Bone marrow (tissue), 2 donors: ENCODE measurements around the gene ERC2.

Source experiments
- DNase-seq, 2 donors: peaks; one replicate each; lab custom pipeline; 2025; lab: John Stamatoyannopoulos, UW

ERC2 gene

GRCh38 chr3:55929154-55929869, 539.0 kb downstream of the ERC2 start:
- no peak for DNase-seq

GRCh38 chr3:55923626-55924025, 544.6 kb downstream of the ERC2 start:
- DNase-seq: no peak

- DNase-seq: no peak
These were observed 545.1 kb downstream of the ERC2 start for GRCh38 chr3:55923207-55923606.

GRCh38 chr3:55912880-55913279, 555.4 kb downstream of the ERC2 start:
- no peak for DNase-seq

GRCh38 chr3:55911266-55911665, 557.0 kb downstream of the ERC2 start:
- DNase-seq: no peak

- DNase-seq: no peak
These were observed 557.7 kb downstream of the ERC2 start for GRCh38 chr3:55910543-55910942.

GRCh38 chr3:55909373-55909772, 558.9 kb downstream of the ERC2 start:
- DNase-seq: no peak

- no peak for DNase-seq
These were observed 560.7 kb downstream of the ERC2 start for GRCh38 chr3:55907616-55908015.

- DNase-seq: no peak
These were observed 561.4 kb downstream of the ERC2 start for GRCh38 chr3:55906896-55907295.

- no peak for DNase-seq
These were observed 563.6 kb downstream of the ERC2 start for GRCh38 chr3:55904716-55905115.

GRCh38 chr3:55903680-55904079, 564.6 kb downstream of the ERC2 start:
- no peak for DNase-seq

- DNase-seq: no peak
These were observed 565.9 kb downstream of the ERC2 start for GRCh38 chr3:55902221-55902900.

GRCh38 chr3:55899887-55900286, 568.4 kb downstream of the ERC2 start:
- DNase-seq: no peak

- no peak for DNase-seq
These were observed 570.6 kb downstream of the ERC2 start for GRCh38 chr3:55897573-55898224.

- no peak for DNase-seq
These were observed 572.2 kb downstream of the ERC2 start for GRCh38 chr3:55895897-55896566.

- no peak for DNase-seq
These were observed 573.7 kb downstream of the ERC2 start for GRCh38 chr3:55894605-55895004.

GRCh38 chr3:55893045-55893664, 575.1 kb downstream of the ERC2 start:
- DNase-seq: no peak

- no peak for DNase-seq
These were observed 577.2 kb downstream of the ERC2 start for GRCh38 chr3:55891106-55891505.

- no peak for DNase-seq
These were observed 579.9 kb downstream of the ERC2 start for GRCh38 chr3:55888282-55888885.

GRCh38 chr3:55885721-55886120, 582.5 kb downstream of the ERC2 start:
- DNase-seq: no peak

GRCh38 chr3:55884491-55885285, 583.6 kb downstream of the ERC2 start:
- DNase-seq: no peak
